ENCODE results near the gene MRPS21.

The MRPS21 gene

GRCh38 chr1:150293433-150294253 lies at the start of gene MRPS21:
TSS of gene MRPS21 (plus strand) at chr1:150293861. CDS start at chr1:150294367, 506 bp downstream.
- DNase-seq (ENCODE audit: low read depth in 2 of 2), result peak; percentile 60 to 80

GRCh38 chr1:150249936-150250335 lies 43.7 kb upstream of the MRPS21 start:
- no peak for DNase-seq (ENCODE audit: low read depth in 2 of 2)

GRCh38 chr1:150256198-150256553 lies 37.5 kb upstream of the MRPS21 start:
- DNase-seq (ENCODE audit: low read depth in 2 of 2), result no peak

GRCh38 chr1:150256554-150257341 lies 36.9 kb upstream of the MRPS21 start:
- DNase-seq (ENCODE audit: low read depth in 2 of 2), result no peak

- DNase-seq (ENCODE audit: low read depth in 2 of 2), result no peak
Measured at GRCh38 chr1:150257624-150258585, 35.8 kb upstream of the MRPS21 start, which contains the start of gene CA14. TSS of gene CA14 (plus strand) at chr1:150257774. CDS start at chr1:150258129, 355 bp downstream.

GRCh38 chr1:150259217-150259616 lies 34.4 kb upstream of the MRPS21 start:
- no peak for DNase-seq (ENCODE audit: low read depth in 2 of 2)

GRCh38 chr1:150259758-150260669 lies 33.6 kb upstream of the MRPS21 start:
- no peak for DNase-seq (ENCODE audit: low read depth in 2 of 2)

GRCh38 chr1:150261367-150261766 lies 32.3 kb upstream of the MRPS21 start:
- DNase-seq (ENCODE audit: low read depth in 2 of 2), result no peak

GRCh38 chr1:150262388-150263320 lies 31.0 kb upstream of the MRPS21 start:
- DNase-seq (ENCODE audit: low read depth in 2 of 2), result no peak

GRCh38 chr1:150263549-150263948 lies 30.1 kb upstream of the MRPS21 start:
- no peak for DNase-seq (ENCODE audit: low read depth in 2 of 2)

- DNase-seq (ENCODE audit: low read depth in 2 of 2), result no peak
Measured at GRCh38 chr1:150267896-150268295, 25.8 kb upstream of the MRPS21 start.

- no peak for DNase-seq (ENCODE audit: low read depth in 2 of 2)
Measured at GRCh38 chr1:150268340-150268704, 25.3 kb upstream of the MRPS21 start.

GRCh38 chr1:150268705-150269403 lies 24.8 kb upstream of the MRPS21 start, which contains the start of gene APH1A:
TSS of gene APH1A (minus strand) at chr1:150269016. CDS start at chr1:150268810, 206 bp downstream.
- DNase-seq (ENCODE audit: low read depth in 2 of 2), result peak; percentile 86 to 87

- DNase-seq (ENCODE audit: low read depth in 2 of 2), result no peak
Measured at GRCh38 chr1:150269451-150269850, 24.2 kb upstream of the MRPS21 start.

- no peak for DNase-seq (ENCODE audit: low read depth in 2 of 2)
Measured at GRCh38 chr1:150271291-150271959, 22.2 kb upstream of the MRPS21 start.

- no peak for DNase-seq (ENCODE audit: low read depth in 2 of 2)
Measured at GRCh38 chr1:150273311-150273710, 20.4 kb upstream of the MRPS21 start.

- no peak for DNase-seq (ENCODE audit: low read depth in 2 of 2)
Measured at GRCh38 chr1:150280138-150280707, 13.4 kb upstream of the MRPS21 start.

- DNase-seq (ENCODE audit: low read depth in 2 of 2), result peak; percentile 42 to 43
Measured at GRCh38 chr1:150281221-150281757, 12.4 kb upstream of the MRPS21 start.
